GM12873 (cell line): ENCODE results near the gene ZMYM4.

Source experiments
- CTCF ChIP-seq: IDR thresholded peaks from 2 replicates; pipeline ENCODE4 v1.5.1; 2012; ENCODE audit warnings: low read depth, mild to moderate bottlenecking, moderate library complexity, low read length, control low read depth; ENCODE audit not compliant: insufficient read depth; ENCODE audit errors: missing control alignments

Gene ZMYM4

GRCh38 chr1:35454616-35455015, 186.1 kb downstream of the ZMYM4 start:
- TF ChIP-seq CTCF = peak; percentile 25

GRCh38 chr1:35460796-35461195, 192.3 kb downstream of the ZMYM4 start:
- no peak for TF ChIP-seq CTCF

- TF ChIP-seq CTCF = no peak
Observed at GRCh38 chr1:35461966-35462651, 193.6 kb downstream of the ZMYM4 start.

GRCh38 chr1:35463232-35463631, 194.7 kb downstream of the ZMYM4 start:
- TF ChIP-seq CTCF = no peak

- TF ChIP-seq CTCF = no peak
Observed at GRCh38 chr1:35466120-35466519, 197.6 kb downstream of the ZMYM4 start.

GRCh38 chr1:35470977-35471613, 202.6 kb downstream of the ZMYM4 start:
- no peak for TF ChIP-seq CTCF
